HUES6 (cell line): ENCODE measurements around the gene ZFYVE28.
A peak's percentile ranks its signal among the peaks of the same experiment; 100 is the strongest.

Experiments used
- H3K27ac ChIP-seq: 2 replicates; pipeline ENCODE4 v1.7.0; 2013; ENCODE audit warnings: low read depth, mild to moderate bottlenecking, low read length, inconsistent platforms
- H3K27me3 ChIP-seq: 2 replicates; pipeline ENCODE4 v1.6.1; 2013; ENCODE audit warnings: low read length; ENCODE audit not compliant: control insufficient read depth, insufficient read depth
- H3K36me3 ChIP-seq: 2 replicates; pipeline ENCODE4 v1.6.1; 2013; ENCODE audit warnings: low read length; ENCODE audit not compliant: control insufficient read depth, insufficient read depth
- H3K4me1 ChIP-seq: 2 replicates; pipeline ENCODE4 v1.6.1; 2013; ENCODE audit warnings: low read length; ENCODE audit not compliant: control insufficient read depth, insufficient read depth
- H3K4me3 ChIP-seq: 2 replicates; pipeline ENCODE4 v1.5.1; 2013; ENCODE audit warnings: low read depth, low read length
- H3K9ac ChIP-seq: one replicate; pipeline ENCODE4 v1.6.1; 2013; ENCODE audit warnings: mild to moderate bottlenecking, low read length
- H3K9me3 ChIP-seq: 2 replicates; pipeline ENCODE4 v1.6.1; 2013; ENCODE audit warnings: low read depth, low read length; ENCODE audit not compliant: control insufficient read depth, insufficient read depth

Gene ZFYVE28

DNA sequence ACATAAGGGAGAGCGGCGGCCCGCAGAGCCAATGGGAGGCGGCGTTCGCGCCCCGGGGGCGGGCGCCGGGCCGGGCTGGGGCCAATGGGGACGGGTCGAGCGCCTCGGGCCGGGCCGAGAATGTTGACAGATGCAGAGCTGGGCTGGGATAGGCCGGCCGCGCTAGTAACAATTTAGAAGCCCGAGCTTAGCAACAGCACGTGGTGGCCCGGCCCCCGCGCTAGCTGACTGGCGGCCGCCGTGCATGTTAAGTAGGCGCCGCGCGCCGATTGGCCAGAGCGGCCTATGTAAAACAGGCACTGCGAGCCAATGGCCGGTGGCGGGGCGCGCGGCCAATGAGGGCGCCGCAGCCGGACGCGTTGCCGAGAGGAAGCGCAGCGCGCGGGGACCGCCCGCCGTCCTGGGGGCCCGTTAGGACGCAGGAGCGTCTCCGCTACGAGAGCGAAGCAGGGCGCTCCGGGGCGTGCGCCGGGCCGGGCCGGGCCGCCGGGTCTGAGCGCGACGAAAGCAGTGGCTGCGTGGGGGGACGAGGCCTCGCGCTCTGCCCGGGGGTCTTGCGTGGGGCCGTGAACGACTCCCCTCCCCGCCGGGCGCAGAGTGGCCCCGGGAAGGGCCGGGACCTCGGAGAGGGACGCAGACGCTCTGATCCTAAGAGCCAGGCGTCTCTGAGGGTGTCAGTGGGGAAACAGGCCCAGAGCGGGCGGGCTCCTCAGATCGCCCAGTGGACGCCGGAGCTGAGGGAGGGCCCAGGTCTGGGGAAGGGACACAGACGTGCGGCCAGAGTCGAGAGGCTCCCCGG is 156.1 kb downstream of the ZFYVE28 start:
- Histone ChIP-seq H3K9me3 (no peaks in the 10 kb centered on the region), H3K27me3 (0 out of 2 replicates have a peak, but pooled peaks cover 9% of the 10 kb centered on the region), H3K27ac (peak overlapping the region; percentile 65; the same call in 1 of the 2 replicates), H3K4me1 (no peaks in the 10 kb centered on the region; the same call in 1 of the 2 replicates), H3K4me3 (peak overlapping the region; percentile 85), H3K9ac (peak overlapping the region; percentile 79), H3K36me3 (no peaks in the 10 kb centered on the region)

DNA sequence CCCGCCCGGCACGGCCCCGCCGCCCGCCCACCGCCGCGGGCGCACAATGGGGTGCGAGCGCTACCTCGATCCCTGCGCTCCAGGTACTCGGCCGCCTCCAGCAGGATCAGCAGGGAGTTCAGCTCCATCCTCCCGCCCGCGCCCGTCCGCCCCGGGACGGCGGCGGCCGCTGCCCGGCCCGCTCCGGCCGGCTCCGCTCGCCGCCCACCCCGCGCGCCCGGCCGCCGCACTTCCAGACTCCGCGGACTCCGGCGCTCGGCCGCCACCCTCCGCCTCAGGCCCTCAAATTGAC is 156.6 kb downstream of the ZFYVE28 start, which contains the start of gene MXD4:
MXD4 (minus strand) TSS at position 257 of the 292 bp plus-strand sequence; CDS start at position 128, 129 bp downstream.
- H3K36me3 ChIP-seq = no peaks in the 10 kb centered on the region
- H3K9me3 ChIP-seq = no peaks in the 10 kb centered on the region
- no peaks in the 10 kb centered on the region; the same call in 1 of the 2 replicates for H3K4me1 ChIP-seq
- H3K9ac ChIP-seq = peak within 1 kb of the TSS; percentile 79
- H3K27me3 ChIP-seq = 0 out of 2 replicates have a peak, but pooled peaks cover 9% of the 10 kb centered on the region
- peak within 1 kb of the TSS; percentile 85 for H3K4me3 ChIP-seq
- H3K27ac ChIP-seq = peak within 1 kb of the TSS; percentile 65; the same call in 1 of the 2 replicates

- H3K9ac ChIP-seq = peak overlapping the region; percentile 73
- H3K36me3 ChIP-seq = no peaks in the 10 kb centered on the region
- no peak overlapping the region for H3K27ac ChIP-seq
- H3K9me3 ChIP-seq = no peaks in the 10 kb centered on the region
- no peaks in the 10 kb centered on the region; the same call in 1 of the 2 replicates for H3K4me1 ChIP-seq
- 0 out of 2 replicates have a peak, but pooled peaks cover 9% of the 10 kb centered on the region for H3K27me3 ChIP-seq
- peak overlapping the region; percentile 77 for H3K4me3 ChIP-seq
Observed at GRCh38 chr4:2261110-2261852, 157.2 kb downstream of the ZFYVE28 start.

- Histone ChIP-seq H3K9me3 (no peaks in the 10 kb centered on the region), H3K27me3 (0 out of 2 replicates have a peak, but pooled peaks cover 9% of the 10 kb centered on the region), H3K9ac (peak overlapping the region; percentile 68), H3K27ac (no peak overlapping the region), H3K4me1 (no peaks in the 10 kb centered on the region; the same call in 1 of the 2 replicates), H3K36me3 (no peaks in the 10 kb centered on the region), H3K4me3 (peak overlapping the region; percentile 77)
Observed at GRCh38 chr4:2260344-2261109, 157.9 kb downstream of the ZFYVE28 start.

GRCh38 chr4:2259541-2260343 is 158.7 kb downstream of the ZFYVE28 start:
- no peak overlapping the region for H3K27ac ChIP-seq
- H3K4me1 ChIP-seq = no peaks in the 10 kb centered on the region; the same call in 1 of the 2 replicates
- H3K36me3 ChIP-seq = 0 out of 2 replicates have a peak, but pooled peaks cover 2% of the 10 kb centered on the region
- no peaks in the 10 kb centered on the region for H3K9me3 ChIP-seq
- peak overlapping the region; percentile 11 for H3K9ac ChIP-seq
- H3K27me3 ChIP-seq = 0 out of 2 replicates have a peak, but pooled peaks cover 8% of the 10 kb centered on the region
- no peak overlapping the region for H3K4me3 ChIP-seq

DNA sequence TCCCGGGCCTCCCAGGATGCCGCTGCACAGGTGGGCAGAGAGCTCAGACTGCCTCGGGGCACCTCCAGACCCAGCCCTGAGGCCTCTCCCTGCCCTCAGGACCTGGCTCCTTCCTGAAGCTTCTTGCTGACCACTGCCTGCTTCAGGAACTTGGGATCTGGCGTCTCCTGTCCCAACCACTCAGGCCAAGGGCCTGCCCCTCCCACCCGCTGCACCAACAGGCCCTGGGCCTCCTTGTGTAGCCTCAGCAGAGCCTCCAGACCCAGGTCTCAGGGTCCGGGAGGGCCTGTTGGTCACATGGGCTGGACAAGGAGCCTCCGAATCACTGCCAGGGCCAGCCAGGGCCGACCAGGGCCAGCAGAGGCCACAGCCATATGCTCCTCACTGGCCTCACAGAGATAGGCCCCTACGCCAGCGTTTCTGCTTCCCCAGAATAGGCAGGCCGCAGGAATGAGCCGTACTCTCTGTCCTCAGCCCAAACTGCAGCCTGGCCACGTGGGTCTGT is 159.4 kb downstream of the ZFYVE28 start:
- H3K9me3 ChIP-seq = no peaks in the 10 kb centered on the region
- no peak overlapping the region for H3K9ac ChIP-seq
- H3K27me3 ChIP-seq = 0 out of 2 replicates have a peak, but pooled peaks cover 1% of the 10 kb centered on the region
- H3K27ac ChIP-seq = no peak overlapping the region
- H3K4me1 ChIP-seq = no peaks in the 10 kb centered on the region; the same call in 1 of the 2 replicates
- 0 out of 2 replicates have a peak, but pooled peaks cover 5% of the 10 kb centered on the region for H3K36me3 ChIP-seq
- no peak overlapping the region for H3K4me3 ChIP-seq

DNA sequence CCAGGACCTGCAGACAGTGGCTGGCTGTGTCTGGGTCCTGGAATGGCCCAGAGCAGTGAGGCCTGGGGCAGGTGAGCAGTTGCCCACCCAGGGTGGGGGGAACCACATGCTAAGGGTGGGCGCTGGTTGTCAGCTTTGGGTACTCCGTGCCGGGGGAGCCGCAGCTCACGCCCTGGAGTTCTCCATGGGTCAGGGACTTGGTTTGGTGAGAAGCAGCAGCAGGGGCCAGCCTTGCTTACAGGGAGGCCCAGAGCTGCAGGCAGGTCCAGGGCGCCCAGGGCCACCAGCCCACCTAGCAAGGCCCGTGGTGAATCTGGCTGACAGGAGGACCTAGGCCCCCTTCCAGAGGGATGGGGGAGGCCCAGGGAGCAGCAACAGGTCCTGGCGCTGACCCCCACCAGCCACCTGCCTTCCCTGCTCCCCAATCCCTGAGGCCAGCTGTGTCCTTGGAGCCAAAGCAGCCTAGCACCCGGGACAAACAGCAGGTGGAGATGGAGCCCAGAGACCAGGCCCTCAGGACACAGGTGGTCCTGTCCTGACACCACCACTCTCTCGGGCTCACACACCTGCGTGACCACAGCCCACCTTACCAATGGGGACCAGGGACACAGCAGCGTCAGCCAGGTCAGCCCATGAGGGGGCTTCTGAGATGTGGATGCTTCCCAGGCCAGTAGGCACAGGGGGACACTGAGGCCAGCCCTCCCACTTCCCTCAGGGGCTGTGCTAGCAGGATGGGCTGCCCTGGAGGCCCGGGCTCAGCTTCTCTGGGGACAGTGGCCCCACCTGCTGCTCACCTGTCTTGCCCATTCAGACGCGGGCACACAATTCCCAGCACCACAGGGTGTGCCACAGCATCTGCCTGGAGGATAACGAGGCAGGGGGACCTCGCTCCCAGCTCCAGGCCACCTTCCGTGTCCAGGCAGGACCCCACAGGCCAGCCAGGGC is 160.1 kb downstream of the ZFYVE28 start:
- H3K27me3 ChIP-seq = no peaks in the 10 kb centered on the region
- H3K36me3 ChIP-seq = peaks cover 12% of the 10 kb centered on the region; the same call in 1 of the 2 replicates
- H3K4me3 ChIP-seq = no peak overlapping the region
- H3K27ac ChIP-seq = no peak overlapping the region
- no peaks in the 10 kb centered on the region for H3K9me3 ChIP-seq
- H3K4me1 ChIP-seq = no peaks in the 10 kb centered on the region; the same call in 1 of the 2 replicates
- H3K9ac ChIP-seq = no peak overlapping the region

GRCh38 chr4:2257361-2258081 is 160.9 kb downstream of the ZFYVE28 start:
- no peak overlapping the region for H3K4me3 ChIP-seq

DNA sequence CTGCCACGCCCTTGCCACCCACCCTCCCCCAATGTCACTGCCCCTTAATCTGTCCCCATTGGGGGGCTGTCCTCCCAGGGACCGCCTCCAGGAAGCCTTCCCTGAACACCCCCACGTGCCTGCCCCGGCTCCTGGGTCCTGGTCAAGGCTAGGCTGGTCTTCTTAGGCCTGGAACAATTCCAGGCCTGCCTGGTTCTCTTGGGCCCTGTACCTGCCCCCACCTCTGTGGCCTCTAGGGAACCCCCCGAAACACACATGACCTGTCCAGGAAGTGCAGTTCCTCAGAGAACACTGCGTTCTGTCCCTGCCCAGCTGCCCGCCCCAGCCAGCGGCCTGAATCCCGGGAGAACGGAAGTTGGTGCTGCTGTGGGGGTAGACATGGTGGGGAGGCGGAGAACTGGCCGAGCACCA is 161.7 kb downstream of the ZFYVE28 start:
- H3K36me3 ChIP-seq = peaks cover 13% of the 10 kb centered on the region; the same call in 1 of the 2 replicates
- no peak overlapping the region for H3K27ac ChIP-seq
- no peak overlapping the region for H3K9ac ChIP-seq
- H3K4me1 ChIP-seq = no peaks in the 10 kb centered on the region; the same call in 1 of the 2 replicates
- no peaks in the 10 kb centered on the region for H3K9me3 ChIP-seq
- H3K4me3 ChIP-seq = no peak overlapping the region
- H3K27me3 ChIP-seq = no peaks in the 10 kb centered on the region

More at GRCh38 chr4:2257361-2258081, 160.9 kb downstream of the ZFYVE28 start:
- Histone ChIP-seq H3K9me3 (no peaks in the 10 kb centered on the region), H3K27ac (no peak overlapping the region), H3K4me1 (no peaks in the 10 kb centered on the region; the same call in 1 of the 2 replicates), H3K36me3 (peaks cover 13% of the 10 kb centered on the region; the same call in 1 of the 2 replicates), H3K27me3 (no peaks in the 10 kb centered on the region), H3K9ac (no peak overlapping the region)
